Measurements from ENCODE around the gene AFAP1L2.

The AFAP1L2 gene

GRCh38 chr10:114301951-114302710 is 102.2 kb downstream of the AFAP1L2 start:
- H3K27ac ChIP-seq: no peak overlapping the region
- no peak for TF ChIP-seq CTCF (conservative IDR thresholded peaks at IDR 0.05)

- no peak for TF ChIP-seq CTCF (conservative IDR thresholded peaks at IDR 0.05)
- H3K27ac ChIP-seq: no peak overlapping the region
Measured at GRCh38 chr10:114301177-114301576, 103.1 kb downstream of the AFAP1L2 start.

- no peak for TF ChIP-seq CTCF (conservative IDR thresholded peaks at IDR 0.05)
- H3K27ac ChIP-seq: no peak overlapping the region
Measured at GRCh38 chr10:114300036-114300645, 104.2 kb downstream of the AFAP1L2 start.

GRCh38 chr10:114297136-114297705 is 107.1 kb downstream of the AFAP1L2 start:
- no peak overlapping the region for H3K27ac ChIP-seq
- TF ChIP-seq CTCF (conservative IDR thresholded peaks at IDR 0.05): no peak

GRCh38 chr10:114295393-114295792 is 108.9 kb downstream of the AFAP1L2 start:
- H3K27ac ChIP-seq: no peak overlapping the region
- no peak for TF ChIP-seq CTCF (conservative IDR thresholded peaks at IDR 0.05)

- TF ChIP-seq CTCF (conservative IDR thresholded peaks at IDR 0.05): no peak
- no peak overlapping the region for H3K27ac ChIP-seq
Measured at GRCh38 chr10:114294549-114294948, 109.8 kb downstream of the AFAP1L2 start.

- no peak overlapping the region for H3K27ac ChIP-seq
- no peak for TF ChIP-seq CTCF (conservative IDR thresholded peaks at IDR 0.05)
Measured at GRCh38 chr10:114293075-114293474, 111.2 kb downstream of the AFAP1L2 start.

Data from VCaP (cell line).